Measurements from ENCODE around the gene SNX22.

Gene SNX22

GRCh38 chr15:64134345-64134829, 17.1 kb upstream of the SNX22 start:
- DNase-seq (ENCODE audit: low spot score) = no peak

GRCh38 chr15:64136347-64136746, 15.2 kb upstream of the SNX22 start:
- DNase-seq (ENCODE audit: low spot score) = no peak

GRCh38 chr15:64137226-64137833, 14.2 kb upstream of the SNX22 start:
- no peak for DNase-seq (ENCODE audit: low spot score)

GRCh38 chr15:64138331-64138941, 13.1 kb upstream of the SNX22 start:
- no peak for DNase-seq (ENCODE audit: low spot score)

- DNase-seq (ENCODE audit: low spot score) = no peak
Measured at GRCh38 chr15:64141798-64142512, 9.6 kb upstream of the SNX22 start.

- no peak for DNase-seq (ENCODE audit: low spot score)
Measured at GRCh38 chr15:64143276-64143675, 8.3 kb upstream of the SNX22 start.

GRCh38 chr15:64144192-64144564, 7.4 kb upstream of the SNX22 start:
- DNase-seq (ENCODE audit: low spot score) = no peak

- DNase-seq (ENCODE audit: low spot score) = no peak
Measured at GRCh38 chr15:64144565-64145281, 6.8 kb upstream of the SNX22 start.

GRCh38 chr15:64146041-64146440, 5.5 kb upstream of the SNX22 start:
- no peak for DNase-seq (ENCODE audit: low spot score)

GRCh38 chr15:64146520-64146884, 5.0 kb upstream of the SNX22 start:
- no peak for DNase-seq (ENCODE audit: low spot score)

- no peak for DNase-seq (ENCODE audit: low spot score)
Measured at GRCh38 chr15:64146885-64147681, 4.4 kb upstream of the SNX22 start.

GRCh38 chr15:64148168-64148567, 3.4 kb upstream of the SNX22 start:
- DNase-seq (ENCODE audit: low spot score) = no peak

- DNase-seq (ENCODE audit: low spot score) = no peak
Measured at GRCh38 chr15:64148581-64148980, 3.0 kb upstream of the SNX22 start.

- no peak for DNase-seq (ENCODE audit: low spot score)
Measured at GRCh38 chr15:64149424-64149823, 2.1 kb upstream of the SNX22 start.

GRCh38 chr15:64149893-64150578, 1.5 kb upstream of the SNX22 start:
- no peak for DNase-seq (ENCODE audit: low spot score)

GRCh38 chr15:64152507-64153387, 1.2 kb downstream of the SNX22 start:
- DNase-seq (ENCODE audit: low spot score) = no peak

- peak; percentile 96 for DNase-seq (ENCODE audit: low spot score)
Measured at GRCh38 chr15:64153480-64154367, 2.2 kb downstream of the SNX22 start.

GRCh38 chr15:64155802-64156651, 4.5 kb downstream of the SNX22 start:
- DNase-seq (ENCODE audit: low spot score) = no peak

Data from hepatic stellate cell (primary cell).